ENCODE data around the gene EHD3.

Gene EHD3

GRCh38 chr2:31223749-31224148 is 10.2 kb upstream of the EHD3 start:
- H3K9ac ChIP-seq (ENCODE audit: low read length in 2 of 2), result no peak overlapping the region
- no peaks in the 10 kb centered on the region for H3K4me1 ChIP-seq (ENCODE audit: control insufficient read depth, insufficient read depth, low read length)
- H3K4me3 ChIP-seq (ENCODE audit: low read length in 2 of 2), result no peak overlapping the region
- no peaks in the 10 kb centered on the region for H3K36me3 ChIP-seq (ENCODE audit: control insufficient read depth in 2 of 2, insufficient read depth in 2 of 2, low read length in 2 of 2)
- H3K9me3 ChIP-seq (ENCODE audit: control insufficient read depth in 2 of 2, low read length in 2 of 2), result no peaks in the 10 kb centered on the region
- H3K27ac ChIP-seq (ENCODE audit: low read length), result no peak overlapping the region
- H3K27me3 ChIP-seq (ENCODE audit: control insufficient read depth in 1 of 2, insufficient read depth in 2 of 2, low read length in 2 of 2), result peaks cover 0 to 11% of the 10 kb centered on the region in 2 donors

- Histone ChIP-seq H3K4me3 (ENCODE audit: low read length in 2 of 2) (no peak overlapping the region), H3K36me3 (ENCODE audit: control insufficient read depth in 2 of 2, insufficient read depth in 2 of 2, low read length in 2 of 2) (no peaks in the 10 kb centered on the region), H3K27me3 (ENCODE audit: control insufficient read depth in 1 of 2, insufficient read depth in 2 of 2, low read length in 2 of 2) (peaks cover 0 to 8% of the 10 kb centered on the region in 2 donors), H3K27ac (ENCODE audit: low read length) (no peak overlapping the region), H3K4me1 (ENCODE audit: control insufficient read depth, insufficient read depth, low read length) (no peaks in the 10 kb centered on the region), H3K9me3 (ENCODE audit: control insufficient read depth in 2 of 2, low read length in 2 of 2) (no peaks in the 10 kb centered on the region), H3K9ac (ENCODE audit: low read length in 2 of 2) (no peak overlapping the region)
Observed at GRCh38 chr2:31226266-31226665, 7.7 kb upstream of the EHD3 start.

- no peaks in the 10 kb centered on the region for H3K36me3 ChIP-seq (ENCODE audit: control insufficient read depth in 2 of 2, insufficient read depth in 2 of 2, low read length in 2 of 2)
- H3K9me3 ChIP-seq (ENCODE audit: control insufficient read depth in 2 of 2, low read length in 2 of 2), result no peaks in the 10 kb centered on the region
- H3K4me3 ChIP-seq (ENCODE audit: low read length in 2 of 2), result no peak overlapping the region
- no peaks in the 10 kb centered on the region for H3K4me1 ChIP-seq (ENCODE audit: control insufficient read depth, insufficient read depth, low read length)
- H3K27me3 ChIP-seq (ENCODE audit: control insufficient read depth in 1 of 2, insufficient read depth in 2 of 2, low read length in 2 of 2), result peaks cover 0 to 8% of the 10 kb centered on the region in 2 donors
- H3K27ac ChIP-seq (ENCODE audit: low read length), result no peak overlapping the region
- no peak overlapping the region for H3K9ac ChIP-seq (ENCODE audit: low read length in 2 of 2)
Observed at GRCh38 chr2:31227110-31227509, 6.8 kb upstream of the EHD3 start.

GRCh38 chr2:31227711-31228125 is 6.2 kb upstream of the EHD3 start:
- Histone ChIP-seq H3K36me3 (ENCODE audit: control insufficient read depth in 2 of 2, insufficient read depth in 2 of 2, low read length in 2 of 2) (no peaks in the 10 kb centered on the region), H3K27ac (ENCODE audit: low read length) (no peak overlapping the region), H3K4me3 (ENCODE audit: low read length in 2 of 2) (no peak overlapping the region), H3K9ac (ENCODE audit: low read length in 2 of 2) (no peak overlapping the region), H3K27me3 (ENCODE audit: control insufficient read depth in 1 of 2, insufficient read depth in 2 of 2, low read length in 2 of 2) (peaks cover 0 to 8% of the 10 kb centered on the region in 2 donors), H3K4me1 (ENCODE audit: control insufficient read depth, insufficient read depth, low read length) (no peaks in the 10 kb centered on the region), H3K9me3 (ENCODE audit: control insufficient read depth in 2 of 2, low read length in 2 of 2) (no peaks in the 10 kb centered on the region)

- Histone ChIP-seq H3K27ac (ENCODE audit: low read length) (no peak overlapping the region), H3K27me3 (ENCODE audit: control insufficient read depth in 1 of 2, insufficient read depth in 2 of 2, low read length in 2 of 2) (peaks cover 0 to 8% of the 10 kb centered on the region in 2 donors), H3K4me3 (ENCODE audit: low read length in 2 of 2) (no peak overlapping the region), H3K9me3 (ENCODE audit: control insufficient read depth in 2 of 2, low read length in 2 of 2) (no peaks in the 10 kb centered on the region), H3K4me1 (ENCODE audit: control insufficient read depth, insufficient read depth, low read length) (no peaks in the 10 kb centered on the region), H3K9ac (ENCODE audit: low read length in 2 of 2) (no peak overlapping the region), H3K36me3 (ENCODE audit: control insufficient read depth in 2 of 2, insufficient read depth in 2 of 2, low read length in 2 of 2) (no peaks in the 10 kb centered on the region)
Observed at GRCh38 chr2:31228717-31229116, 5.2 kb upstream of the EHD3 start.

- Histone ChIP-seq H3K4me1 (ENCODE audit: control insufficient read depth, insufficient read depth, low read length) (peaks cover 11% of the 10 kb centered on the region), H3K36me3 (ENCODE audit: control insufficient read depth in 2 of 2, insufficient read depth in 2 of 2, low read length in 2 of 2) (no peaks in the 10 kb centered on the region), H3K27me3 (ENCODE audit: control insufficient read depth in 1 of 2, insufficient read depth in 2 of 2, low read length in 2 of 2) (peaks cover 0 to 8% of the 10 kb centered on the region in 2 donors), H3K27ac (ENCODE audit: low read length) (no peak overlapping the region), H3K4me3 (ENCODE audit: low read length in 2 of 2) (no peak overlapping the region), H3K9ac (ENCODE audit: low read length in 2 of 2) (no peak overlapping the region), H3K9me3 (ENCODE audit: control insufficient read depth in 2 of 2, low read length in 2 of 2) (no peaks in the 10 kb centered on the region)
Observed at GRCh38 chr2:31230751-31231150, 3.2 kb upstream of the EHD3 start.

- Histone ChIP-seq H3K27me3 (ENCODE audit: control insufficient read depth in 1 of 2, insufficient read depth in 2 of 2, low read length in 2 of 2) (peaks cover 0 to 8% of the 10 kb centered on the region in 2 donors), H3K9me3 (ENCODE audit: control insufficient read depth in 2 of 2, low read length in 2 of 2) (no peaks in the 10 kb centered on the region), H3K4me1 (ENCODE audit: control insufficient read depth, insufficient read depth, low read length) (peaks cover 11% of the 10 kb centered on the region), H3K27ac (ENCODE audit: low read length) (no peak overlapping the region), H3K36me3 (ENCODE audit: control insufficient read depth in 2 of 2, insufficient read depth in 2 of 2, low read length in 2 of 2) (no peaks in the 10 kb centered on the region), H3K9ac (ENCODE audit: low read length in 2 of 2) (no peak overlapping the region), H3K4me3 (ENCODE audit: low read length in 2 of 2) (no peak overlapping the region)
Observed at GRCh38 chr2:31231571-31232302, 2.2 kb upstream of the EHD3 start.

GRCh38 chr2:31232586-31232985 is 1.4 kb upstream of the EHD3 start:
- no peak overlapping the region for H3K27ac ChIP-seq (ENCODE audit: low read length)
- H3K4me3 ChIP-seq (ENCODE audit: low read length in 2 of 2), result no peak overlapping the region
- H3K9me3 ChIP-seq (ENCODE audit: control insufficient read depth in 2 of 2, low read length in 2 of 2), result no peaks in the 10 kb centered on the region
- peaks cover 11% of the 10 kb centered on the region for H3K4me1 ChIP-seq (ENCODE audit: control insufficient read depth, insufficient read depth, low read length)
- no peak overlapping the region for H3K9ac ChIP-seq (ENCODE audit: low read length in 2 of 2)
- no peaks in the 10 kb centered on the region for H3K36me3 ChIP-seq (ENCODE audit: control insufficient read depth in 2 of 2, insufficient read depth in 2 of 2, low read length in 2 of 2)
- peaks cover 0 to 5% of the 10 kb centered on the region in 2 donors for H3K27me3 ChIP-seq (ENCODE audit: control insufficient read depth in 1 of 2, insufficient read depth in 2 of 2, low read length in 2 of 2)

GRCh38 chr2:31233231-31233630 is 721 bp upstream of the EHD3 start:
- no peak overlapping the region for H3K27ac ChIP-seq (ENCODE audit: low read length)
- H3K4me3 ChIP-seq (ENCODE audit: low read length in 2 of 2), result peak overlapping the region; percentile 85 to 86
- no peaks in the 10 kb centered on the region for H3K36me3 ChIP-seq (ENCODE audit: control insufficient read depth in 2 of 2, insufficient read depth in 2 of 2, low read length in 2 of 2)
- no peaks in the 10 kb centered on the region for H3K27me3 ChIP-seq (ENCODE audit: control insufficient read depth in 1 of 2, insufficient read depth in 2 of 2, low read length in 2 of 2)
- no peaks in the 10 kb centered on the region for H3K9me3 ChIP-seq (ENCODE audit: control insufficient read depth in 2 of 2, low read length in 2 of 2)
- H3K9ac ChIP-seq (ENCODE audit: low read length in 2 of 2), result peak overlapping the region in 1 of 2 donors; percentile 61
- peaks cover 11% of the 10 kb centered on the region for H3K4me1 ChIP-seq (ENCODE audit: control insufficient read depth, insufficient read depth, low read length)

- Histone ChIP-seq H3K4me1 (ENCODE audit: control insufficient read depth, insufficient read depth, low read length) (peaks cover 14% of the 10 kb centered on the region), H3K9ac (ENCODE audit: low read length in 2 of 2) (peak overlapping the region in 1 of 2 donors; percentile 61), H3K4me3 (ENCODE audit: low read length in 2 of 2) (peak overlapping the region; percentile 85 to 86), H3K9me3 (ENCODE audit: control insufficient read depth in 2 of 2, low read length in 2 of 2) (no peaks in the 10 kb centered on the region), H3K36me3 (ENCODE audit: control insufficient read depth in 2 of 2, insufficient read depth in 2 of 2, low read length in 2 of 2) (no peaks in the 10 kb centered on the region), H3K27me3 (ENCODE audit: control insufficient read depth in 1 of 2, insufficient read depth in 2 of 2, low read length in 2 of 2) (no peaks in the 10 kb centered on the region), H3K27ac (ENCODE audit: low read length) (no peak overlapping the region)
Observed at GRCh38 chr2:31234683-31235503, 941 bp downstream of the EHD3 start.

- no peak overlapping the region for H3K9ac ChIP-seq (ENCODE audit: low read length in 2 of 2)
- no peak overlapping the region for H3K4me3 ChIP-seq (ENCODE audit: low read length in 2 of 2)
- no peaks in the 10 kb centered on the region for H3K36me3 ChIP-seq (ENCODE audit: control insufficient read depth in 2 of 2, insufficient read depth in 2 of 2, low read length in 2 of 2)
- H3K4me1 ChIP-seq (ENCODE audit: control insufficient read depth, insufficient read depth, low read length), result peaks cover 14% of the 10 kb centered on the region
- no peaks in the 10 kb centered on the region for H3K9me3 ChIP-seq (ENCODE audit: control insufficient read depth in 2 of 2, low read length in 2 of 2)
- H3K27ac ChIP-seq (ENCODE audit: low read length), result no peak overlapping the region
- H3K27me3 ChIP-seq (ENCODE audit: control insufficient read depth in 1 of 2, insufficient read depth in 2 of 2, low read length in 2 of 2), result no peaks in the 10 kb centered on the region
Observed at GRCh38 chr2:31235504-31235902, 1.6 kb downstream of the EHD3 start.
